ENCODE results near the gene ASB1.

ASB1 gene

GRCh38 chr2:238478216-238478615, 51.5 kb downstream of the ASB1 start:
- no peaks in the 10 kb centered on the region for H3K27me3 ChIP-seq (ENCODE audit: control insufficient read depth, insufficient read depth, low read length, poor library complexity, severe bottlenecking)
- no peak overlapping the region for H3K4me3 ChIP-seq (ENCODE audit: insufficient read depth, low read depth, low read length)
- no peaks in the 10 kb centered on the region for H3K4me1 ChIP-seq (ENCODE audit: control insufficient read depth, insufficient read depth, low read length)
- no peaks in the 10 kb centered on the region for H3K36me3 ChIP-seq (ENCODE audit: control insufficient read depth, insufficient read depth, low read length)
- peaks cover 1% of the 10 kb centered on the region for H3K9me3 ChIP-seq (ENCODE audit: control insufficient read depth, low read length)
- WGBS, 2 experiments: 95 to 98% methylated on average over 4 of the region's 4 CpGs
- H3K27ac ChIP-seq (ENCODE audit: insufficient read depth, low read depth, low read length, poor library complexity, severe bottlenecking): no peak overlapping the region

DNA sequence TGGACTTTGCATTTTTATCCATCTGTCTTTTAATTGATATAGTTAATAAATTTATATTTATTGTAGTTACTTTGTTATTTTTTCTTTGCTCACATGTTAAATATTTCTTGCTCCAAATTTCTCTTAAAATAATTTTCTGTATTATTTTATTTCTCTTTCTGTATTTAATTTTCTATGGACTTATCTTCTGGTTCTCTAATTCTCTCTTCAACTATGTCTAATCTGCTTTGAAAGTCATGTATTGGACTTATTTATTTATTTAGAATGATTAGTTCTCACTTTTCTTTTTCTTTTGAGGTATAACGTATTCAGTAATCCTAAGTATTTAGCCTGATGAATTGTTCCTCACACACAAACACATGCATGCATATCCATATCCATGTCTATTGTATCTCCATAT, 53.1 kb downstream of the ASB1 start:
- Histone ChIP-seq H3K4me1 (ENCODE audit: control insufficient read depth, insufficient read depth, low read length) (no peaks in the 10 kb centered on the region), H3K4me3 (ENCODE audit: insufficient read depth, low read depth, low read length) (no peak overlapping the region)

DNA sequence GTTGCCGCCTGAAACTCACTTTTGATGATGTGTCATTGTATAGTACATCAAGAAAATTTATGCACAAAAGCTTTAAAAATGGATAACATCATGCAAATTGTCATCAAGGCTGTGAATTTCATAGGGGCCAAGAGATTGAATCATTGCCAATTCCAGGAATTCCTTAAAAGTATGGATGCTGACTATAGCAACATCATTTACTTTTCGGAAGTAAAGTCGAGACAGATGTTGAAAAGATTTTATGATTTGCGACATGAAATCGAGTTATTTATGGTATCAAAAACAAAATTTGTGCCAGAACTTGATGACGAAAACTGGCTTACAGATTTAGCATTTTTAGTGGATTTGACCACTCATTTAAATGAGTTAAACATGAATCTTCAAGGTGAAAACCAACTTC, 56.3 kb downstream of the ASB1 start:
- no peaks in the 10 kb centered on the region for H3K36me3 ChIP-seq (ENCODE audit: control insufficient read depth, insufficient read depth, low read length)
- WGBS, 2 experiments: 89 to 93% methylated on average over 6 of the region's 6 CpGs
- no peak overlapping the region for H3K4me3 ChIP-seq (ENCODE audit: insufficient read depth, low read depth, low read length)
- H3K4me1 ChIP-seq (ENCODE audit: control insufficient read depth, insufficient read depth, low read length): no peaks in the 10 kb centered on the region
- no peaks in the 10 kb centered on the region for H3K27me3 ChIP-seq (ENCODE audit: control insufficient read depth, insufficient read depth, low read length, poor library complexity, severe bottlenecking)
- no peak overlapping the region for H3K27ac ChIP-seq (ENCODE audit: insufficient read depth, low read depth, low read length, poor library complexity, severe bottlenecking)
- no peaks in the 10 kb centered on the region for H3K9me3 ChIP-seq (ENCODE audit: control insufficient read depth, low read length)

More for the DNA sequence above, 53.1 kb downstream of the ASB1 start:
- Histone ChIP-seq H3K36me3 (ENCODE audit: control insufficient read depth, insufficient read depth, low read length) (no peaks in the 10 kb centered on the region), H3K27me3 (ENCODE audit: control insufficient read depth, insufficient read depth, low read length, poor library complexity, severe bottlenecking) (no peaks in the 10 kb centered on the region), H3K27ac (ENCODE audit: insufficient read depth, low read depth, low read length, poor library complexity, severe bottlenecking) (no peak overlapping the region), H3K9me3 (ENCODE audit: control insufficient read depth, low read length) (no peaks in the 10 kb centered on the region)
- 88 to 100% methylated on average over 1 of the region's 1 CpG for WGBS, 2 experiments

DNA sequence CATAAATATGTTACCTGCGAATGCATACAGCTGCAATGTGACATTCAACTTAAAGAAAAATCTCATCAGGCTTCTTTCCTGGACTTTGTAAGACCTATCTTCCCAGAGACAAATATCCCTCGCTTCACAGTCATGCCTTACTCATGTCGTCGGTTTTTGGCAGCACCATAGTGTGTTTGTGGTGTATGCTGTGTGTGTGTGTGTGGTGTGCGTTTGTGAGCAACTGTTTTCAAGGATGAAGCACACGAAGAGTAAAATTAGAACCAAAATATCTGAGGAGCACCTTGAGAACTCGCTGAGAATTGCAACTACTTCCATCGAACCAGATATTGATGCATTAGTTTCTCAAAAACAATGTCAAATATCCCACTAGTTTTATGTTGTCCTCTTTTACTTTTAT, 56.9 kb downstream of the ASB1 start:
- WGBS, 2 experiments: 92 to 93% methylated on average over 8 of the region's 8 CpGs
- H3K36me3 ChIP-seq (ENCODE audit: control insufficient read depth, insufficient read depth, low read length): no peaks in the 10 kb centered on the region
- H3K9me3 ChIP-seq (ENCODE audit: control insufficient read depth, low read length): no peaks in the 10 kb centered on the region

DNA sequence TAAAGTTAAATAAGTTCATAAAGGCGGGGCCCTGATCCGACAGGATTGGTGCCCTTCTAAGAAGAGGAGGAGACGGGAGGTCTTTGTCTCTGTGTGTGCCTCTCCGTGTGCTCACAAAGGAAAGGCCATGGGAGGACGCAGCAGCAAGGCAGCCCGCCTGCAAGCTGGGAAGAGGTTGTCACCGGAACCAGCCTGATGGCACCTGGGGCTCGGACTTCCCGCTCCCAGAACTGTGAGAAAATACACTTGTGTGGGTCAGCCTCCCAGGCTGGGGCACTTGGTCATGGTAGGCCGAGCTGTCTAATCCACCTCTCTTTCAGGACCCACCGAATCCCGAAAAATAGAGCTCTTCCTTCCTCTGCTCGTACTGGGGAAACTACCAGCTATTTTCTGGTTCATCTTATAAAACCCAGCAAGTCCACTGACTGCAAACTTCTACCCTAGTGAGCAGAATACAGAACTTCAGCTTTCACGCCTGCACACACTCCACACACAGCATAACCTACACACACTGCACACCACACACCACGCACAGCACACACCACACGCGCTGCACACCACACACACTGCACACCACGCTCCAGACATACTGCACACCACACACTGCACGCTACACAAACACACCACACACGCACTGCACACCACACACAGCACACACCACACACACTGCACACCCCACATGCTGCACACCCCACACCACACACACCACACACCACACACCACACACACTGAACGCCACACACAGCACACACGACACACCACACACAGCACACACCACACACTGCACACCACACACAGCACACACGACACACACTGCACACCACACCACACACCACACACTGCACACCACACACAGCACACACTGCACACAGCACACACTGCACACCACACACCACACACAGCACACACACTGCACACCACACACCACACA, 58.1 kb downstream of the ASB1 start:
- 88 to 90% methylated on average over 23 of the region's 23 CpGs for WGBS, 2 experiments
- Histone ChIP-seq H3K27me3 (ENCODE audit: control insufficient read depth, insufficient read depth, low read length, poor library complexity, severe bottlenecking) (no peaks in the 10 kb centered on the region), H3K9me3 (ENCODE audit: control insufficient read depth, low read length) (no peaks in the 10 kb centered on the region), H3K4me3 (ENCODE audit: insufficient read depth, low read depth, low read length) (no peak overlapping the region), H3K36me3 (ENCODE audit: control insufficient read depth, insufficient read depth, low read length) (no peaks in the 10 kb centered on the region), H3K4me1 (ENCODE audit: control insufficient read depth, insufficient read depth, low read length) (no peaks in the 10 kb centered on the region), H3K27ac (ENCODE audit: insufficient read depth, low read depth, low read length, poor library complexity, severe bottlenecking) (no peak overlapping the region)

More for the DNA sequence above, 56.9 kb downstream of the ASB1 start:
- Histone ChIP-seq H3K27me3 (ENCODE audit: control insufficient read depth, insufficient read depth, low read length, poor library complexity, severe bottlenecking) (no peaks in the 10 kb centered on the region), H3K27ac (ENCODE audit: insufficient read depth, low read depth, low read length, poor library complexity, severe bottlenecking) (no peak overlapping the region), H3K4me3 (ENCODE audit: insufficient read depth, low read depth, low read length) (no peak overlapping the region), H3K4me1 (ENCODE audit: control insufficient read depth, insufficient read depth, low read length) (no peaks in the 10 kb centered on the region)

DNA sequence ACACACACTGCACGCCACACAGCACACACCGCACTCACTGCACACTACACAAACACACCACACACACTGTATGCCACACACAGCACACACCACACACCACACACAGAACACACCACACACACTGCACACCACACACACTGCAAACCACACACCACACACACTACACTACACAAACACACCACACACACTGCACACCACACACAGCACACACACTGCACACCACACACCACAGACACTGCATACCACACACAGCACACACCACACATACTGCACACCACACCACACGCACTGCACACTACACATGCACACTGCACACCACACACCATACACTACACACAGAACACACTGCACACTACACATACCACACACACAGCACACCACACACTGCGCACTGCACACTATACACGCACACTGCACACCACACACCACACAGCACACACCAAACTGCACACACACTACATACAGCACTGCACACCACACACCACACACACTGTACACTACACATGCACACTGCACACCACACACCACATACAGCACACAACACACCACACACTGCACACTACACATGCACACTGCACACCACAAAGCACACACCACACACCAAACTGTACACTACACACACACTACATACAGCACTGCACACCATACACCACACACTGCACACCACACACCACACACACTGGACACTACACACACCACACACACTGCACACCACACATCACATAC, 59.6 kb downstream of the ASB1 start:
- Histone ChIP-seq H3K9me3 (ENCODE audit: control insufficient read depth, low read length) (no peaks in the 10 kb centered on the region), H3K4me3 (ENCODE audit: insufficient read depth, low read depth, low read length) (no peak overlapping the region)
- WGBS, 2 experiments: 84 to 90% methylated on average over 5 of the region's 5 CpGs

GRCh38 chr2:238487134-238487533, 60.4 kb downstream of the ASB1 start:
- Histone ChIP-seq H3K36me3 (ENCODE audit: control insufficient read depth, insufficient read depth, low read length) (no peaks in the 10 kb centered on the region), H3K27ac (ENCODE audit: insufficient read depth, low read depth, low read length, poor library complexity, severe bottlenecking) (no peak overlapping the region), H3K27me3 (ENCODE audit: control insufficient read depth, insufficient read depth, low read length, poor library complexity, severe bottlenecking) (no peaks in the 10 kb centered on the region), H3K4me1 (ENCODE audit: control insufficient read depth, insufficient read depth, low read length) (peaks cover under 1% of the 10 kb centered on the region), H3K4me3 (ENCODE audit: insufficient read depth, low read depth, low read length) (no peak overlapping the region), H3K9me3 (ENCODE audit: control insufficient read depth, low read length) (no peaks in the 10 kb centered on the region)
- 95% methylated on average over 14 of the region's 14 CpGs for WGBS, 2 experiments

More for the DNA sequence above, 59.6 kb downstream of the ASB1 start:
- no peaks in the 10 kb centered on the region for H3K27me3 ChIP-seq (ENCODE audit: control insufficient read depth, insufficient read depth, low read length, poor library complexity, severe bottlenecking)
- no peaks in the 10 kb centered on the region for H3K4me1 ChIP-seq (ENCODE audit: control insufficient read depth, insufficient read depth, low read length)
- H3K36me3 ChIP-seq (ENCODE audit: control insufficient read depth, insufficient read depth, low read length): no peaks in the 10 kb centered on the region
- no peak overlapping the region for H3K27ac ChIP-seq (ENCODE audit: insufficient read depth, low read depth, low read length, poor library complexity, severe bottlenecking)

DNA sequence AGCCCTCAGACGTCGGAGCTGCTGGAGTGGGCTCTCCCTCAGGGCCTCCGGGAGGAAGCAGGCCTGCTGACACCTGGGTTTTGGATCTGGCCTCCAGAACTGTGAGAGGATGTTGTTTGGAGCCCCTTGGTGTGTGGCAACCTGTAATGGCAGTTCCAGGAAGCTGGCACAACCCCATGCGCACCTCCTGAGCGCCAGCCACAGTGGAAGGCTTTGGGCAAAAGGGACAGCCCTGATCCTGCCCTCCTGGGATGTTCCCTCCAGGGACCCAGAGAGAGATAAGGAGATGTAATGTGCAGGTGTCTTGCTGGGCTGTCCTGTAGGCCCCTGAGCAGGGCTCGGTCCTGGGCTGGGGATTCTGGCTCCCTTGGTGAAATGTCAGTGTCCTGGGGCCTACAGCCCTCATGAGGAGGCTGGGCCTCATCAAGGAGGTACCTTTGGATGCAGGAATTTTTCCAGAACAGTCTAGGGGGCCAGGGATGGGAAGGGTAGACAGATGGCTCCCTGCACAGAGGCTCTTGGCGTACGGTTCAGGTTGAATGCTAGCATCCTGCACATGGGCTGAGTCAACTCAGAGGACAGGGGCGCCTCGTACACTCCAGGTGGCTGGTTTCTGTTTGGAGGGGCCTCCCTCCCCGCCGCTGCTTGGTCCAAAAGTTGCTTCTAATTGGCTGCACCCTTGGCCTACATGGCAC, 61.1 kb downstream of the ASB1 start:
- Histone ChIP-seq H3K36me3 (ENCODE audit: control insufficient read depth, insufficient read depth, low read length) (no peaks in the 10 kb centered on the region), H3K4me3 (ENCODE audit: insufficient read depth, low read depth, low read length) (no peak overlapping the region), H3K4me1 (ENCODE audit: control insufficient read depth, insufficient read depth, low read length) (peaks cover 8% of the 10 kb centered on the region), H3K9me3 (ENCODE audit: control insufficient read depth, low read length) (no peaks in the 10 kb centered on the region), H3K27me3 (ENCODE audit: control insufficient read depth, insufficient read depth, low read length, poor library complexity, severe bottlenecking) (no peaks in the 10 kb centered on the region), H3K27ac (ENCODE audit: insufficient read depth, low read depth, low read length, poor library complexity, severe bottlenecking) (no peak overlapping the region)
- 92 to 93% methylated on average over 12 of the region's 12 CpGs for WGBS, 2 experiments

DNA sequence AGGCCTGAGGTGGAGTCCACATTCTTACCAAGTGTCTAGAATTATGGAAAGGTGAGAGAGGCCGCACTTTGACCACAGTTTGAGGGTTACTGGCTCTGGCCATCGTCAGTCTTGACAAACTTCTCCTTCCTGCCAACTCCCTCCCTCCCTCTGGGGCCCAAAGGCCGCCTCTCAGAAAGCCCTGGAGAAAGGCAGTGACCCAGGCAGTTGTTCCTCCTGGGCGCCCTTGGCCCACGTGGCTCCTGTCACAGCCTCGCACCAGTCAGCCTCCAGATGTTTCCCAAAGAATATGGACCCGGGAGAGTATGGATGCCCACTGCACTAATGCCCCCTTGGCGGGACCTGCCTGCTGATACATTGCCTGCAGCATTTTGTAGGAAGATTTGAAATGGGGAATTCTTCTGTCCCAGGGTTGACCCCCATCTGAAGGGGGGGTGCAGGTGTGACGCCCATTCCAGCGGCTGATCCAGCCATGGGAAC, 61.7 kb downstream of the ASB1 start:
- Histone ChIP-seq H3K27me3 (ENCODE audit: control insufficient read depth, insufficient read depth, low read length, poor library complexity, severe bottlenecking) (no peaks in the 10 kb centered on the region), H3K27ac (ENCODE audit: insufficient read depth, low read depth, low read length, poor library complexity, severe bottlenecking) (no peak overlapping the region), H3K4me3 (ENCODE audit: insufficient read depth, low read depth, low read length) (no peak overlapping the region), H3K36me3 (ENCODE audit: control insufficient read depth, insufficient read depth, low read length) (no peaks in the 10 kb centered on the region), H3K4me1 (ENCODE audit: control insufficient read depth, insufficient read depth, low read length) (peaks cover 12% of the 10 kb centered on the region), H3K9me3 (ENCODE audit: control insufficient read depth, low read length) (no peaks in the 10 kb centered on the region)
- WGBS, 2 experiments: 95% methylated on average over 10 of the region's 10 CpGs

DNA sequence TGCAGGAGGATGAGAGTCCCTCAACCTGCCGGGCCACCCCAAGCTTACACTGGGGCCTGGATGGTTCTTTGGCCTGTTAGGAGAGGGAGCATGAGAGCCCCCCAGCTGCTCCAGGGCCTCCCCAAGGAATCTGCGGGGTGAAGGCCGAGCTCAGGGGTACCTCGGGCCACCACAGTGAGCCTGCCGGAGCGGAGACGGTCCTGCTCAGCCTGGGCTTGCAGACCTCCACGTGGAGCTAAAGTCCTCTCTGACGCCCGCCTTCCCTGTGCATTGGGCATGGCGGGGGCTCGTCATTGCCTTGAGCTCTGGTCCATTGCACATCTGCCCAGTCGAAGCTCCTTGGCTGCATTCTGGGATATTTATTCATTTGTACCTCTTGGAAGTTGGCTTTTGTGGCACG, 62.7 kb downstream of the ASB1 start:
- H3K4me1 ChIP-seq (ENCODE audit: control insufficient read depth, insufficient read depth, low read length): peaks cover 12% of the 10 kb centered on the region
- no peaks in the 10 kb centered on the region for H3K9me3 ChIP-seq (ENCODE audit: control insufficient read depth, low read length)
- no peaks in the 10 kb centered on the region for H3K36me3 ChIP-seq (ENCODE audit: control insufficient read depth, insufficient read depth, low read length)
- H3K27ac ChIP-seq (ENCODE audit: insufficient read depth, low read depth, low read length, poor library complexity, severe bottlenecking): no peak overlapping the region
- 94% methylated on average over 14 of the region's 14 CpGs for WGBS, 2 experiments
- no peak overlapping the region for H3K4me3 ChIP-seq (ENCODE audit: insufficient read depth, low read depth, low read length)
- no peaks in the 10 kb centered on the region for H3K27me3 ChIP-seq (ENCODE audit: control insufficient read depth, insufficient read depth, low read length, poor library complexity, severe bottlenecking)

All from ectodermal cell (in vitro differentiated cells).